DMS53 (cell line): ENCODE data around the gene USP17L22.
"Not testable (repeated sequence)": the region's sequence is repeated elsewhere in the genome, so short reads cannot be mapped to it uniquely, and the experiment has no call there.

Experiments
- DNase-seq: peaks from one replicate; lab custom pipeline; 2025; lab: John Stamatoyannopoulos, UW

USP17L22 gene, protein sequence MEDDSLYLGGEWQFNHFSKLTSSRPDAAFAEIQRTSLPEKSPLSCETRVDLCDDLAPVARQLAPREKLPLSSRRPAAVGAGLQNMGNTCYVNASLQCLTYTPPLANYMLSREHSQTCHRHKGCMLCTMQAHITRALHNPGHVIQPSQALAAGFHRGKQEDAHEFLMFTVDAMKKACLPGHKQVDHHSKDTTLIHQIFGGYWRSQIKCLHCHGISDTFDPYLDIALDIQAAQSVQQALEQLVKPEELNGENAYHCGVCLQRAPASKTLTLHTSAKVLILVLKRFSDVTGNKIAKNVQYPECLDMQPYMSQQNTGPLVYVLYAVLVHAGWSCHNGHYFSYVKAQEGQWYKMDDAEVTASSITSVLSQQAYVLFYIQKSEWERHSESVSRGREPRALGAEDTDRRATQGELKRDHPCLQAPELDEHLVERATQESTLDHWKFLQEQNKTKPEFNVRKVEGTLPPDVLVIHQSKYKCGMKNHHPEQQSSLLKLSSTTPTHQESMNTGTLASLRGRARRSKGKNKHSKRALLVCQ

DNA sequence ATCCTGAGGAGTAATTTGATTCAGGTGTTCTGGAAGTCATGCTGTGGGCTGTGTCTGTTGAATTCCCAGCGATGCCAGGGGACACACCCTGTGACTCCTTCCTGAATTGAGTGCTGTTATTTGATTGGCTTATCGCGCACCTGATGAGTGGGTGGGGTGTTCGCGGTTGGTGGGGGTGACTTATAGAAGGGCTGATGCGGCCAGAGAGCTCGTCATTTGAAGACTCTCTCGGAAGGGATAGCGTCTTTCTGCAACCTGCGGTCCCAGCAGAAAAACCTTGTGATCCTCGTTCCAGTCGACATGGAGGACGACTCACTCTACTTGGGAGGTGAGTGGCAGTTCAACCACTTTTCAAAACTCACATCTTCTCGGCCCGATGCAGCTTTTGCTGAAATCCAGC lies at the start of gene USP17L22:
Gene USP17L22 (plus strand): TSS at position 301 of the 400 bp plus-strand sequence. CDS start 0 bp downstream, at position 301.
- DNase-seq: not testable (repeated sequence)

DNA sequence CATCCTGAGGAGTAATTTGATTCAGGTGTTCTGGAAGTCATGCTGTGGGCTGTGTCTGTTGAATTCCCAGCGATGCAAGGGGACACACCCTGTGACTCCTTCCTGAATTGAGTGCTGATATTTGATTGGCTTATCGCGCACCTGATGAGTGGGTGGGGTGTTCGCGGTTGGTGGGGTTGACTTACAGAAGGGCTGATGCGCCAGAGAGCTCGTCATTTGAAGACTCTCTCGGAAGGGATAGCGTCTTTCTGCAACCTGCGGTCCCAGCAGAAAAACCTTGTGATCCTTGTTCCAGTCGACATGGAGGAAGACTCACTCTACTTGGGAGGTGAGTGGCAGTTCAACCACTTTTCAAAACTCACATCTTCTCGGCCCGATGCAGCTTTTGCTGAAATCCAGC lies 47.6 kb upstream of the USP17L22 start, which contains the start of gene USP17L12:
Gene USP17L12 (plus strand): TSS at position 301 of the 400 bp plus-strand sequence. CDS start 0 bp downstream, at position 301.
- not testable (repeated sequence) for DNase-seq

DNA sequence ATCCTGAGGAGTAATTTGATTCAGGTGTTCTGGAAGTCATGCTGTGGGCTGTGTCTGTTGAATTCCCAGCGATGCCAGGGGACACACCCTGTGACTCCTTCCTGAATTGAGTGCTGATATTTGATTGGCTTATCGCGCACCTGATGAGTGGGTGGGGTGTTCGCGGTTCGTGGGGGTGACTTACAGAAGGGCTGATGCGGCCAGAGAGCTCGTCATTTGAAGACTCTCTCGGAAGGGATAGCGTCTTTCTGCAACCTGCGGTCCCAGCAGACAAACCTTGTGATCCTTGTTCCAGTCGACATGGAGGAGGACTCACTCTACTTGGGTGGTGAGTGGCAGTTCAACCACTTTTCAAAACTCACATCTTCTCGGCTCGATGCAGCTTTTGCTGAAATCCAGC lies 42.8 kb upstream of the USP17L22 start, which contains the start of gene USP17L13:
Gene USP17L13 (plus strand): TSS at position 301 of the 400 bp plus-strand sequence. CDS start 0 bp downstream, at position 301.
- DNase-seq: not testable (repeated sequence)

DNA sequence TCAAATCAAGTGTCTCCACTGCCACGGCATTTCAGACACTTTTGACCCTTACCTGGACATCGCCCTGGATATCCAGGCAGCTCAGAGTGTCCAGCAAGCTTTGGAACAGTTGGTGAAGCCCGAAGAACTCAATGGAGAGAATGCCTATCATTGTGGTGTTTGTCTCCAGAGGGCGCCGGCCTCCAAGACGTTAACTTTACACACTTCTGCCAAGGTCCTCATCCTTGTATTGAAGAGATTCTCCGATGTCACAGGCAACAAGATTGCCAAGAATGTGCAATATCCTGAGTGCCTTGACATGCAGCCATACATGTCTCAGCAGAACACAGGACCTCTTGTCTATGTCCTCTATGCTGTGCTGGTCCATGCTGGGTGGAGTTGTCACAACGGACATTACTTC lies 37.2 kb upstream of the USP17L22 start:
- DNase-seq: not testable (repeated sequence)

DNA sequence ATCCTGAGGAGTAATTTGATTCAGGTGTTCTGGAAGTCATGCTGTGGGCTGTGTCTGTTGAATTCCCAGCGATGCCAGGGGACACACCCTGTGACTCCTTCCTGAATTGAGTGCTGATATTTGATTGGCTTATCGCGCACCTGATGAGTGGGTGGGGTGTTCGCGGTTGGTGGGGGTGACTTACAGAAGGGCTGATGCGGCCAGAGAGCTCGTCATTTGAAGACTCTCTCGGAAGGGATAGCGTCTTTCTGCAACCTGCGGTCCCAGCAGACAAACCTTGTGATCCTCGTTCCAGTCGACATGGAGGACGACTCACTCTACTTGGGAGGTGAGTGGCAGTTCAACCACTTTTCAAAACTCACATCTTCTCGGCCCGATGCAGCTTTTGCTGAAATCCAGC lies 33.3 kb upstream of the USP17L22 start, which contains the start of gene USP17L15:
Gene USP17L15 (plus strand): TSS at position 301 of the 400 bp plus-strand sequence. CDS start 0 bp downstream, at position 301.
- DNase-seq: not testable (repeated sequence)

DNA sequence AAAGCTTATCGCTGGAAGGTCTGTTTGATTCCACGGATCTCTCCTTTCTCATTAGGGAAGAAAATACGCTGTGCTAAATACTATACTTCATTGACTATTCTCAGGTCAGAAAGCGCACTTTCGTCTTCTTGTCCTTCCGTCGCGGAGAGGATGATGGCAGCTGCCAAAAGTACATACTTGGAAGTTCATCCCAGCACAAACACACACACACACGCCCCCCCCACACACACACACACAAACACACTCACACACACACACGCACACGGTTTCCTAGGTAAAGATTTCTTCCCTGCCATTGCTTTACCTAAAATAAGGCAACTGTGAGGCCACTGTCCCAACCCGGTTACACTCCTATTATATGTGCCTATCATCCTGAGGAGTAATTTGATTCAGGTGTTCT lies 29.0 kb upstream of the USP17L22 start:
- not testable (repeated sequence) for DNase-seq

DNA sequence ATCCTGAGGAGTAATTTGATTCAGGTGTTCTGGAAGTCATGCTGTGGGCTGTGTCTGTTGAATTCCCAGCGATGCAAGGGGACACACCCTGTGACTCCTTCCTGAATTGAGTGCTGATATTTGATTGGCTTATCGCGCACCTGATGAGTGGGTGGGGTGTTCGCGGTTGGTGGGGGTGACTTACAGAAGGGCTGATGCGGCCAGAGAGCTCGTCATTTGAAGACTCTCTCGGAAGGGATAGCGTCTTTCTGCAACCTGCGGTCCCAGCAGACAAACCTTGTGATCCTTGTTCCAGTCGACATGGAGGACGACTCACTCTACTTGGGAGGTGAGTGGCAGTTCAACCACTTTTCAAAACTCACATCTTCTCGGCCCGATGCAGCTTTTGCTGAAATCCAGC lies 23.8 kb upstream of the USP17L22 start, which contains the start of gene USP17L17:
Gene USP17L17 (plus strand): TSS at position 301 of the 400 bp plus-strand sequence. CDS start 0 bp downstream, at position 301.
- DNase-seq: not testable (repeated sequence)

DNA sequence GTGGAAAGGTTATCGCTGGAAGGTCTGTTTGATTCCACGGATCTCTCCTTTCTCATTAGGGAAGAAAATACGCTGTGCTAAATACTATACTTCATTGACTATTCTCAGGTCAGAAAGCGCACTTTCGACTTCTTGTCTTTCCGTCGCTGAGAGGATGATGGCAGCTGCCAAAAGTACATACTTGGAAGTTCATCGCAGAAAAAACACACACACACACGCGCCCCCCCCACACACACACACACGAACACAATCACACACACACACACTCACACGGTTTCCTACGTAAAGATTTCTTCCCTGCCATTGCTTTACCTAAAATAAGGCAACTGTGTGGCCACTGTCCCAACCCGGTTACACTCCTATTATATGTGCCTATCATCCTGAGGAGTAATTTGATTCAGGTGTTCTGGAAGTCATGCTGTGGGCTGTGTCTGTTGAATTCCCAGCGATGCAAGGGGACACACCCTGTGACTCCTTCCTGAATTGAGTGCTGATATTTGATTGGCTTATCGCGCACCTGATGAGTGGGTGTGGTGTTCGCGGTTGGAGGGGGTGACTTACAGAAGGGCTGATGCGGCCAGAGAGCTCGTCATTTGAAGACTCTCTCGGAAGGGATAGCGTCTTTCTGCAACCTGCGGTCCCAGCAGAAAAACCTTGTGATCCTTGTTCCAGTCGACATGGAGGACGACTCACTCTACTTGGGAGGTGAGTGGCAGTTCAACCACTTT lies 19.3 kb upstream of the USP17L22 start, which contains the start of gene USP17L18:
Gene USP17L18 (plus strand): TSS at position 678 of the 728 bp plus-strand sequence. CDS start 0 bp downstream, at position 678.
- not testable (repeated sequence) for DNase-seq

DNA sequence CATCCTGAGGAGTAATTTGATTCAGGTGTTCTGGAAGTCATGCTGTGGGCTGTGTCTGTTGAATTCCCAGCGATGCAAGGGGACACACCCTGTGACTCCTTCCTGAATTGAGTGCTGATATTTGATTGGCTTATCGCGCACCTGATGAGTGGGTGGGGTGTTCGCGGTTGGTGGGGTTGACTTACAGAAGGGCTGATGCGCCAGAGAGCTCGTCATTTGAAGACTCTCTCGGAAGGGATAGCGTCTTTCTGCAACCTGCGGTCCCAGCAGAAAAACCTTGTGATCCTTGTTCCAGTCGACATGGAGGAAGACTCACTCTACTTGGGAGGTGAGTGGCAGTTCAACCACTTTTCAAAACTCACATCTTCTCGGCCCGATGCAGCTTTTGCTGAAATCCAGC lies 14.3 kb upstream of the USP17L22 start, which contains the start of gene USP17L19:
Gene USP17L19 (plus strand): TSS at position 301 of the 400 bp plus-strand sequence. CDS start 0 bp downstream, at position 301.
- not testable (repeated sequence) for DNase-seq

DNA sequence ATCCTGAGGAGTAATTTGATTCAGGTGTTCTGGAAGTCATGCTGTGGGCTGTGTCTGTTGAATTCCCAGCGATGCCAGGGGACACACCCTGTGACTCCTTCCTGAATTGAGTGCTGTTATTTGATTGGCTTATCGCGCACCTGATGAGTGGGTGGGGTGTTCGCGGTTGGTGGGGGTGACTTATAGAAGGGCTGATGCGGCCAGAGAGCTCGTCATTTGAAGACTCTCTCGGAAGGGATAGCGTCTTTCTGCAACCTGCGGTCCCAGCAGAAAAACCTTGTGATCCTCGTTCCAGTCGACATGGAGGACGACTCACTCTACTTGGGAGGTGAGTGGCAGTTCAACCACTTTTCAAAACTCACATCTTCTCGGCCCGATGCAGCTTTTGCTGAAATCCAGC lies 9.6 kb upstream of the USP17L22 start, which contains the start of gene USP17L20:
Gene USP17L20 (plus strand): TSS at position 301 of the 400 bp plus-strand sequence. CDS start 0 bp downstream, at position 301.
- DNase-seq: not testable (repeated sequence)

DNA sequence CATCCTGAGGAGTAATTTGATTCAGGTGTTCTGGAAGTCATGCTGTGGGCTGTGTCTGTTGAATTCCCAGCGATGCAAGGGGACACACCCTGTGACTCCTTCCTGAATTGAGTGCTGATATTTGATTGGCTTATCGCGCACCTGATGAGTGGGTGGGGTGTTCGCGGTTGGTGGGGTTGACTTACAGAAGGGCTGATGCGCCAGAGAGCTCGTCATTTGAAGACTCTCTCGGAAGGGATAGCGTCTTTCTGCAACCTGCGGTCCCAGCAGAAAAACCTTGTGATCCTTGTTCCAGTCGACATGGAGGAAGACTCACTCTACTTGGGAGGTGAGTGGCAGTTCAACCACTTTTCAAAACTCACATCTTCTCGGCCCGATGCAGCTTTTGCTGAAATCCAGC lies 4.8 kb upstream of the USP17L22 start, which contains the start of gene USP17L21:
Gene USP17L21 (plus strand): TSS at position 301 of the 400 bp plus-strand sequence. CDS start 0 bp downstream, at position 301.
- not testable (repeated sequence) for DNase-seq

DNA sequence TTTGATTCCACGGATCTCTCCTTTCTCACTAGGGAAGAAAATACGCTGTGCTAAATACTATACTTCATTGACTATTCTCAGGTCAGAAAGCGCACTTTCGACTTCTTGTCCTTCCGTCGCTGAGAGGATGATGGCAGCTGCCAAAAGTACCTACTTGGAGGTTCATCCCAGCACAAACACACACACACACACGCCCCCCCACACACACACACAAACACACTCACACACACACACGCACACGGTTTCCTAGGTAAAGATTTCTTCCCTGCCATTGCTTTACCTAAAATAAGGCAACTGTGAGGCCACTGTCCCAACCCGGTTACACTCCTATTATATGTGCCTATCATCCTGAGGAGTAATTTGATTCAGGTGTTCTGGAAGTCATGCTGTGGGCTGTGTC lies 4.3 kb downstream of the USP17L22 start:
- not testable (repeated sequence) for DNase-seq
